Occipital lobe (tissue), 2 donors: ENCODE results near the gene ADAMTS17. TPM values are rescaled to one million over a fixed set of nuclear protein-coding genes. Genes with fewer than 3 reads are reported as not detected.

ENCODE experiments used
- DNase-seq: peaks from one replicate; lab custom pipeline; 2025; lab: John Stamatoyannopoulos, UW
- total RNA-seq: library from RNA; depleted of rRNA; stranded (reverse); fragments of >200 nt; gene quantifications from one replicate; pipeline ENCODE4 v1.2.3, GENCODE V29; 2014

The ADAMTS17 gene
- total RNA-seq, 1 donor from 2014 or later = 5.1 TPM

GRCh38 chr15:100174159-100174903 is 167.4 kb downstream of the ADAMTS17 start:
- DNase-seq = no peak

- DNase-seq = no peak
These were observed 169.3 kb downstream of the ADAMTS17 start for GRCh38 chr15:100172356-100173024.

GRCh38 chr15:100171411-100171810 is 170.4 kb downstream of the ADAMTS17 start:
- no peak for DNase-seq

- DNase-seq = no peak
These were observed 171.2 kb downstream of the ADAMTS17 start for GRCh38 chr15:100170291-100171210.

GRCh38 chr15:100169615-100170290 is 172.0 kb downstream of the ADAMTS17 start:
- no peak for DNase-seq

- DNase-seq = no peak
These were observed 173.0 kb downstream of the ADAMTS17 start for GRCh38 chr15:100168787-100169186.

- DNase-seq = no peak
These were observed 173.8 kb downstream of the ADAMTS17 start for GRCh38 chr15:100167884-100168375.

- DNase-seq = no peak
These were observed 175.5 kb downstream of the ADAMTS17 start for GRCh38 chr15:100166313-100166712.

- no peak for DNase-seq
These were observed 177.8 kb downstream of the ADAMTS17 start for GRCh38 chr15:100163961-100164360.

GRCh38 chr15:100160953-100161352 is 180.8 kb downstream of the ADAMTS17 start:
- no peak for DNase-seq

GRCh38 chr15:100159436-100159835 is 182.3 kb downstream of the ADAMTS17 start:
- DNase-seq = no peak

- no peak for DNase-seq
These were observed 183.4 kb downstream of the ADAMTS17 start for GRCh38 chr15:100158356-100158755.

GRCh38 chr15:100156201-100156600 is 185.6 kb downstream of the ADAMTS17 start:
- no peak for DNase-seq

GRCh38 chr15:100154338-100154737 is 187.4 kb downstream of the ADAMTS17 start:
- no peak for DNase-seq

GRCh38 chr15:100152463-100152862 is 189.3 kb downstream of the ADAMTS17 start:
- DNase-seq = no peak

GRCh38 chr15:100150906-100151305 is 190.9 kb downstream of the ADAMTS17 start:
- DNase-seq = no peak

GRCh38 chr15:100147828-100148227 is 193.9 kb downstream of the ADAMTS17 start:
- no peak for DNase-seq

GRCh38 chr15:100143378-100143777 is 198.4 kb downstream of the ADAMTS17 start:
- DNase-seq = no peak

GRCh38 chr15:100141311-100142001 is 200.3 kb downstream of the ADAMTS17 start:
- peak; percentile 69 for DNase-seq

- peak; percentile 69 for DNase-seq
These were observed 201.1 kb downstream of the ADAMTS17 start for GRCh38 chr15:100140527-100141308.
